Measurements from ENCODE around the gene TAF1B. TPM values are rescaled to one million over a fixed set of nuclear protein-coding genes. Genes with fewer than 3 reads are reported as not detected.
"Not testable (repeated sequence)": the region's sequence is repeated elsewhere in the genome, so short reads cannot be mapped to it uniquely, and the experiment has no call there.

TAF1B gene
- total RNA-seq, 1 donor from 2014 or later: 28.2 TPM

DNA sequence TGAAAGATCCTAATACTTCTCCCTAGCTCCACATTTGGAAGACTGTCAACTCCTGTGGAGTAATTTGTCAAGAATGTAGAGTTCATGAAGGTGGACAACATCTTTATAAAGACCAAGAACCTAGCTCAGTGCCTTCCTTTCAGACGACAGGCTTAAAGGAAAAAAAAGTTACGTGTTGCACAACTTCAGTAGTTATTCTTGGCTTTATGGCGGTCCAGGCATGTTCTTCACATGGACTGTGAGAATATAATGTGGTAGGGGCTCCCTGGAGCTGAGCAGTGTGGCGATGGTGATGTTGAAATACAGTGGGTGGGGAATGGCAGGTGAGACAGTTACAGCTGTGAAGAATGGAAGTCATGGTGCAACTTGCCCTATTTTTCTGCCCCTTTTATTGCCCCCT, 3.9 kb downstream of the TAF1B start:
- H3K9me3 Mint-ChIP-seq: no peaks in the 10 kb centered on the region
- peaks cover 21% of the 10 kb centered on the region for H3K36me3 Mint-ChIP-seq
- H3K27ac Mint-ChIP-seq: no peak overlapping the region
- no peak for DNase-seq (ENCODE audit: low spot score in 2 of 2, unreplicated experiment in 2 of 2)
- no peak overlapping the region for H3K4me3 Mint-ChIP-seq
- TF ChIP-seq, protein P1, sequence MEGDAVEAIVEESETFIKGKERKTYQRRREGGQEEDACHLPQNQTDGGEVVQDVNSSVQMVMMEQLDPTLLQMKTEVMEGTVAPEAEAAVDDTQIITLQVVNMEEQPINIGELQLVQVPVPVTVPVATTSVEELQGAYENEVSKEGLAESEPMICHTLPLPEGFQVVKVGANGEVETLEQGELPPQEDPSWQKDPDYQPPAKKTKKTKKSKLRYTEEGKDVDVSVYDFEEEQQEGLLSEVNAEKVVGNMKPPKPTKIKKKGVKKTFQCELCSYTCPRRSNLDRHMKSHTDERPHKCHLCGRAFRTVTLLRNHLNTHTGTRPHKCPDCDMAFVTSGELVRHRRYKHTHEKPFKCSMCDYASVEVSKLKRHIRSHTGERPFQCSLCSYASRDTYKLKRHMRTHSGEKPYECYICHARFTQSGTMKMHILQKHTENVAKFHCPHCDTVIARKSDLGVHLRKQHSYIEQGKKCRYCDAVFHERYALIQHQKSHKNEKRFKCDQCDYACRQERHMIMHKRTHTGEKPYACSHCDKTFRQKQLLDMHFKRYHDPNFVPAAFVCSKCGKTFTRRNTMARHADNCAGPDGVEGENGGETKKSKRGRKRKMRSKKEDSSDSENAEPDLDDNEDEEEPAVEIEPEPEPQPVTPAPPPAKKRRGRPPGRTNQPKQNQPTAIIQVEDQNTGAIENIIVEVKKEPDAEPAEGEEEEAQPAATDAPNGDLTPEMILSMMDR (IDR thresholded peaks at IDR 0.05; ENCODE audit: unreplicated experiment): no peak
- no peaks in the 10 kb centered on the region for H3K27me3 Mint-ChIP-seq (ENCODE audit: low read depth)
- peaks cover 38% of the 10 kb centered on the region for H3K4me1 Mint-ChIP-seq

- no peak overlapping the region for H3K4me3 Mint-ChIP-seq
- H3K9me3 Mint-ChIP-seq: peaks cover 21% of the 10 kb centered on the region
- TF ChIP-seq, protein P1 (IDR thresholded peaks at IDR 0.05; ENCODE audit: unreplicated experiment): no peak
- no peaks in the 10 kb centered on the region for H3K27me3 Mint-ChIP-seq (ENCODE audit: low read depth)
- H3K4me1 Mint-ChIP-seq: peaks cover 7% of the 10 kb centered on the region
- H3K36me3 Mint-ChIP-seq: peaks cover 67% of the 10 kb centered on the region
- DNase-seq (ENCODE audit: low spot score in 2 of 2, unreplicated experiment in 2 of 2): no peak
- H3K27ac Mint-ChIP-seq: no peak overlapping the region
These were observed 9.6 kb downstream of the TAF1B start for GRCh38 chr2:9852881-9853280.

GRCh38 chr2:9857814-9858729, 14.8 kb downstream of the TAF1B start:
- H3K27me3 Mint-ChIP-seq (ENCODE audit: low read depth): no peaks in the 10 kb centered on the region
- peaks cover 90% of the 10 kb centered on the region for H3K36me3 Mint-ChIP-seq
- H3K9me3 Mint-ChIP-seq: peaks cover 52% of the 10 kb centered on the region
- no peak overlapping the region for H3K4me3 Mint-ChIP-seq
- no peak for DNase-seq (ENCODE audit: low spot score in 2 of 2, unreplicated experiment in 2 of 2)
- H3K27ac Mint-ChIP-seq: no peak overlapping the region
- TF ChIP-seq, protein P1 (IDR thresholded peaks at IDR 0.05; ENCODE audit: unreplicated experiment): no peak
- H3K4me1 Mint-ChIP-seq: no peaks in the 10 kb centered on the region

GRCh38 chr2:9858730-9859068, 15.4 kb downstream of the TAF1B start:
- no peaks in the 10 kb centered on the region for H3K27me3 Mint-ChIP-seq (ENCODE audit: low read depth)
- TF ChIP-seq, protein P1 (IDR thresholded peaks at IDR 0.05; ENCODE audit: unreplicated experiment): no peak
- no peak overlapping the region for H3K27ac Mint-ChIP-seq
- peaks cover 56% of the 10 kb centered on the region for H3K9me3 Mint-ChIP-seq
- H3K4me3 Mint-ChIP-seq: no peak overlapping the region
- no peaks in the 10 kb centered on the region for H3K4me1 Mint-ChIP-seq
- H3K36me3 Mint-ChIP-seq: peaks cover 88% of the 10 kb centered on the region
- no peak for DNase-seq (ENCODE audit: low spot score in 2 of 2, unreplicated experiment in 2 of 2)

GRCh38 chr2:9860922-9861580, 17.8 kb downstream of the TAF1B start:
- peaks cover 71% of the 10 kb centered on the region for H3K36me3 Mint-ChIP-seq
- not testable (repeated sequence) for H3K4me1 Mint-ChIP-seq; H3K4me3 Mint-ChIP-seq; H3K27ac Mint-ChIP-seq; H3K27me3 Mint-ChIP-seq (ENCODE audit: low read depth); DNase-seq (ENCODE audit: low spot score in 2 of 2, unreplicated experiment in 2 of 2)
- peaks cover 59% of the 10 kb centered on the region for H3K9me3 Mint-ChIP-seq

GRCh38 chr2:9867881-9868280, 24.6 kb downstream of the TAF1B start:
- no peaks in the 10 kb centered on the region for H3K4me1 Mint-ChIP-seq
- no peak overlapping the region for H3K4me3 Mint-ChIP-seq
- DNase-seq (ENCODE audit: low spot score in 2 of 2, unreplicated experiment in 2 of 2): no peak
- H3K27ac Mint-ChIP-seq: no peak overlapping the region
- TF ChIP-seq, protein P1 (IDR thresholded peaks at IDR 0.05; ENCODE audit: unreplicated experiment): no peak
- H3K27me3 Mint-ChIP-seq (ENCODE audit: low read depth): no peaks in the 10 kb centered on the region
- peaks cover 32% of the 10 kb centered on the region for H3K36me3 Mint-ChIP-seq
- H3K9me3 Mint-ChIP-seq: peaks cover 10% of the 10 kb centered on the region

Data from mesothelial cell of epicardium (in vitro differentiated cells).